Activated CD4-positive, alpha-beta T cell treated with anti-CD3 and anti-CD28 coated beads for 36 hours (primary cell): ENCODE data around the gene NUDCD3. TPM values are rescaled to one million over a fixed set of nuclear protein-coding genes. Genes with fewer than 3 reads are reported as not detected.

ENCODE experiments used
- ATAC-seq: fragments of 200-7000 bp; cut with Tn5 transposase; one replicate; pipeline ENCODE4 v1.10.0; 2021; ENCODE audit warnings: mild to moderate bottlenecking, moderate library complexity
- CTCF ChIA-PET: fragments of 350-600 bp; sonication (Branson Sonifier 250); formaldehyde crosslinking; loops from one replicate; lab custom pipeline; 2021; ENCODE audit warnings: antibody characterized with exemption; lab: Charles Lee
- POLR2A ChIA-PET: fragments of 350-600 bp; sonication (Branson Sonifier 250); formaldehyde crosslinking; loops from one replicate; lab custom pipeline; 2021; ENCODE audit warnings: antibody characterized with exemption, inconsistent platforms; lab: Charles Lee
- DNase-seq: peaks from one replicate; pipeline ENCODE4 v3.0.0-alpha.2; 2020
- H3K27ac Mint-ChIP-seq: one replicate; pipeline ENCODE4 v1.8.0; 2021; ENCODE audit warnings: mixed read lengths
- H3K27me3 Mint-ChIP-seq: one replicate; pipeline ENCODE4 v1.8.0; 2021; ENCODE audit warnings: mixed read lengths
- H3K36me3 Mint-ChIP-seq: one replicate; pipeline ENCODE4 v1.8.0; 2021; ENCODE audit warnings: low read depth, mixed read lengths
- H3K4me1 Mint-ChIP-seq: one replicate; pipeline ENCODE4 v1.8.0; 2021; ENCODE audit warnings: mixed read lengths
- H3K4me3 Mint-ChIP-seq: one replicate; pipeline ENCODE4 v1.8.0; 2021; ENCODE audit warnings: mild to moderate bottlenecking, moderate library complexity, mixed read lengths
- H3K9me3 Mint-ChIP-seq: one replicate; pipeline ENCODE4 v1.8.0; 2021; ENCODE audit warnings: low read depth, mixed read lengths
- intact Hi-C, 2 experiments: fragments of 100-400 bp; cut with DNase I in 1 of 2; cut with micrococcal nuclease in 1 of 2; formaldehyde crosslinking; loops; one replicate each; pipeline versions ENCODE4 v1.14.2 to v1.15.1; 2022 to 2024; cut with DNase I, micrococcal nuclease
- total RNA-seq, 2 experiments: library from RNA; stranded (reverse); gene quantifications; one replicate each; pipeline ENCODE4 v1.2.3, GENCODE V29; 2021

The NUDCD3 gene
- total RNA-seq, 2 experiments from 2014 or later: 70.3 to 77.6 TPM

- Mint-ChIP-seq H3K27me3 (peaks cover 3% of the 10 kb centered on the region), H3K27ac (no peak overlapping the region), H3K9me3 (no peaks in the 10 kb centered on the region), H3K4me3 (no peak overlapping the region), H3K36me3 (no peaks in the 10 kb centered on the region), H3K4me1 (peaks cover under 1% of the 10 kb centered on the region)
- intact Hi-C loops: loop anchor here in 1 of 2 experiments (10.0 kb wide), 2 partner anchors 452 to 538 kb away; partner anchors contain the start of gene DBNL
- ChIA-PET POLR2A (no interaction called here), CTCF (no interaction called here)
- no peak for ATAC-seq
- no peak for DNase-seq
These were observed 5.9 kb upstream of the NUDCD3 start for GRCh38 chr7:44496385-44496784.

- CTCF ChIA-PET: interaction anchor here (1.0 kb wide), 1 partner anchor 19 kb away, joined by 3 read pairs; no protein-coding TSS in a partner anchor
- peaks cover 3% of the 10 kb centered on the region for H3K27me3 Mint-ChIP-seq
- no peak overlapping the region for H3K27ac Mint-ChIP-seq
- no peaks in the 10 kb centered on the region for H3K9me3 Mint-ChIP-seq
- peaks cover 7% of the 10 kb centered on the region for H3K4me1 Mint-ChIP-seq
- intact Hi-C loops: loop anchor here (5.0 to 10.0 kb wide), 3 partner anchors 77 to 540 kb away; partner anchors contain the start of genes DBNL (in 1 of the 2) and DDX56 (in 1 of the 2)
- no peak overlapping the region for H3K4me3 Mint-ChIP-seq
- no peak for ATAC-seq
- POLR2A ChIA-PET: no interaction called here
- no peak for DNase-seq
- H3K36me3 Mint-ChIP-seq: peaks cover under 1% of the 10 kb centered on the region
These were observed 4.5 kb upstream of the NUDCD3 start for GRCh38 chr7:44494960-44495359.

- Mint-ChIP-seq H3K27me3 (peaks cover 3% of the 10 kb centered on the region), H3K36me3 (peaks cover 16% of the 10 kb centered on the region)
These were observed 771 bp upstream of the NUDCD3 start for GRCh38 chr7:44491229-44491628.

GRCh38 chr7:44489955-44490350, 505 bp downstream of the NUDCD3 start:
- DNase-seq: peak; percentile 61
- peaks cover 2% of the 10 kb centered on the region for H3K9me3 Mint-ChIP-seq
- H3K27ac Mint-ChIP-seq: peak overlapping the region; percentile 100
- CTCF ChIA-PET: interaction anchor here (0.7 to 2.2 kb wide), 10 partner anchors 10 to 646 kb away, joined by 3 to 7 read pairs (median 4); no protein-coding TSS in a partner anchor
- intact Hi-C loops: loop anchor here (1.0 to 10.0 kb wide), 15 partner anchors 29 to 564 kb away; partner anchors contain the start of genes DDX56 (in 2 of the 2), DBNL (in 1 of the 2), OGDH (in 1 of the 2) and POLD2 (in 1 of the 2)
- peaks cover 25% of the 10 kb centered on the region for H3K36me3 Mint-ChIP-seq
- ATAC-seq: peak; percentile 40
- peaks cover 46% of the 10 kb centered on the region for H3K4me1 Mint-ChIP-seq
- H3K27me3 Mint-ChIP-seq: peaks cover 3% of the 10 kb centered on the region
- peak overlapping the region; percentile 86 for H3K4me3 Mint-ChIP-seq
- POLR2A ChIA-PET: interaction anchor here (0.7 to 1.9 kb wide), 5 partner anchors 18 to 446 kb away, joined by 3 to 4 read pairs (median 4); no protein-coding TSS in a partner anchor

More at GRCh38 chr7:44491229-44491628, 771 bp upstream of the NUDCD3 start:
- ChIA-PET CTCF (interaction anchor here (0.6 to 2.2 kb wide), 8 partner anchors 11 to 645 kb away, joined by 3 to 11 read pairs (median 5); no protein-coding TSS in a partner anchor), POLR2A (interaction anchor here (0.6 to 1.9 kb wide), 5 partner anchors 30 to 472 kb away, joined by 3 to 5 read pairs (median 4); no protein-coding TSS in a partner anchor)
- intact Hi-C loops: loop anchor here (2.0 to 10.0 kb wide), 4 partner anchors 81 to 544 kb away; partner anchors contain the start of genes DDX56 (in 2 of the 2) and DBNL (in 1 of the 2)
- ATAC-seq: no peak
- peaks cover 36% of the 10 kb centered on the region for H3K4me1 Mint-ChIP-seq
- H3K27ac Mint-ChIP-seq: peak overlapping the region; percentile 100
- DNase-seq: no peak
- peaks cover 2% of the 10 kb centered on the region for H3K9me3 Mint-ChIP-seq
- peak overlapping the region; percentile 86 for H3K4me3 Mint-ChIP-seq

GRCh38 chr7:44488955-44489354, 1.5 kb downstream of the NUDCD3 start:
- CTCF ChIA-PET: interaction anchor here (0.8 to 1.1 kb wide), 2 partner anchors 9 to 116 kb away, joined by 4 to 9 read pairs; no protein-coding TSS in a partner anchor

GRCh38 chr7:44486693-44487092, 3.8 kb downstream of the NUDCD3 start:
- Mint-ChIP-seq H3K36me3 (peaks cover 54% of the 10 kb centered on the region), H3K27ac (peak overlapping the region; percentile 44), H3K4me3 (no peak overlapping the region), H3K9me3 (peaks cover 16% of the 10 kb centered on the region), H3K27me3 (no peaks in the 10 kb centered on the region), H3K4me1 (peaks cover 61% of the 10 kb centered on the region)
- intact Hi-C loops: no loop called here
- ATAC-seq: peak; percentile 35
- CTCF ChIA-PET: interaction anchor here (0.8 to 1.3 kb wide), 3 partner anchors 78 to 246 kb away, joined by 3 to 4 read pairs (median 3); partner anchors contain the start of gene DDX56
- peak; percentile 21 for DNase-seq
- POLR2A ChIA-PET: no interaction called here

More at GRCh38 chr7:44488955-44489354, 1.5 kb downstream of the NUDCD3 start:
- DNase-seq (no peak), ATAC-seq (no peak)
- peaks cover 49% of the 10 kb centered on the region for H3K4me1 Mint-ChIP-seq
- peak overlapping the region; percentile 86 for H3K4me3 Mint-ChIP-seq
- peaks cover 33% of the 10 kb centered on the region for H3K36me3 Mint-ChIP-seq
- intact Hi-C loops: no loop called here
- H3K9me3 Mint-ChIP-seq: peaks cover 2% of the 10 kb centered on the region
- peak overlapping the region; percentile 100 for H3K27ac Mint-ChIP-seq
- POLR2A ChIA-PET: interaction anchor here (0.6 kb wide), 1 partner anchor 28 kb away, joined by 3 read pairs; no protein-coding TSS in a partner anchor
- no peaks in the 10 kb centered on the region for H3K27me3 Mint-ChIP-seq

GRCh38 chr7:44486001-44486400, 4.5 kb downstream of the NUDCD3 start:
- no peak for ATAC-seq
- no peak for DNase-seq
- CTCF ChIA-PET: interaction anchor here (0.6 kb wide), 1 partner anchor 278 kb away, joined by 3 read pairs; no protein-coding TSS in a partner anchor
- POLR2A ChIA-PET: no interaction called here
- Mint-ChIP-seq H3K27me3 (no peaks in the 10 kb centered on the region), H3K4me1 (peaks cover 56% of the 10 kb centered on the region), H3K27ac (peak overlapping the region; percentile 34), H3K36me3 (peaks cover 58% of the 10 kb centered on the region), H3K4me3 (no peak overlapping the region), H3K9me3 (peaks cover 16% of the 10 kb centered on the region)
- intact Hi-C loops: no loop called here

- ATAC-seq (no peak), DNase-seq (no peak)
- POLR2A ChIA-PET: no interaction called here
- Mint-ChIP-seq H3K27ac (no peak overlapping the region), H3K36me3 (peaks cover 62% of the 10 kb centered on the region), H3K9me3 (peaks cover 16% of the 10 kb centered on the region), H3K4me3 (no peak overlapping the region), H3K4me1 (peaks cover 57% of the 10 kb centered on the region), H3K27me3 (no peaks in the 10 kb centered on the region)
- intact Hi-C loops: no loop called here
- CTCF ChIA-PET: interaction anchor here (0.6 to 1.7 kb wide), 8 partner anchors 12 to 1336 kb away, joined by 3 to 4 read pairs (median 3); no protein-coding TSS in a partner anchor
These were observed 5.8 kb downstream of the NUDCD3 start for GRCh38 chr7:44484482-44485313.

GRCh38 chr7:44482502-44483485, 7.7 kb downstream of the NUDCD3 start:
- ATAC-seq (no peak), DNase-seq (no peak)
- intact Hi-C loops: no loop called here
- peaks cover 14% of the 10 kb centered on the region for H3K9me3 Mint-ChIP-seq
- POLR2A ChIA-PET: no interaction called here
- peak overlapping the region; percentile 14 for H3K27ac Mint-ChIP-seq
- peaks cover 62% of the 10 kb centered on the region for H3K36me3 Mint-ChIP-seq
- peaks cover 44% of the 10 kb centered on the region for H3K4me1 Mint-ChIP-seq
- CTCF ChIA-PET: interaction anchor here (0.8 to 1.4 kb wide), 2 partner anchors 19 to 242 kb away, joined by 3 read pairs; no protein-coding TSS in a partner anchor
- H3K4me3 Mint-ChIP-seq: no peak overlapping the region
- H3K27me3 Mint-ChIP-seq: no peaks in the 10 kb centered on the region

GRCh38 chr7:44477938-44478337, 12.5 kb downstream of the NUDCD3 start:
- intact Hi-C loops: loop anchor here (1.0 to 5.0 kb wide), 5 partner anchors 36 to 237 kb away; no protein-coding TSS in a partner anchor
- CTCF ChIA-PET: interaction anchor here (0.6 to 1.8 kb wide), 4 partner anchors 10 to 237 kb away, joined by 3 to 6 read pairs (median 4); no protein-coding TSS in a partner anchor
- POLR2A ChIA-PET: no interaction called here
- no peak for ATAC-seq
- Mint-ChIP-seq H3K36me3 (peaks cover 50% of the 10 kb centered on the region), H3K9me3 (peaks cover 5% of the 10 kb centered on the region), H3K4me3 (no peak overlapping the region), H3K27me3 (no peaks in the 10 kb centered on the region), H3K27ac (no peak overlapping the region), H3K4me1 (peaks cover 38% of the 10 kb centered on the region)
- no peak for DNase-seq
